GM12878 (cell line): ENCODE measurements around the gene PKP2. TPM values are rescaled to one million over a fixed set of nuclear protein-coding genes. Genes with fewer than 3 reads are reported as not detected.

Experiments used
- ATAC-seq: fragments of 200-7000 bp; cut with Tn5 transposase; 3 replicates; pipeline ENCODE4 v1.9.1; 2020; ENCODE audit warnings: mild to moderate bottlenecking, moderate library complexity
- BruUV-seq: library from RNA; stranded (reverse); fragments of 400-500 nt; replicated peaks from 2 replicates; lab custom pipeline; 2021; lab: Mats Ljungman, UMichigan
- CTCF ChIA-PET: fragments of 300-600 bp; sonication (Branson Sonifier 250); formaldehyde crosslinking; extraction: SDS; loops from one replicate; lab custom pipeline; 2021; ENCODE audit warnings: inconsistent platforms; lab: Yijun Ruan, JAX
- POLR2A ChIA-PET: fragments of 350-600 bp; formaldehyde crosslinking; extraction: SDS; loops from one replicate; lab custom pipeline; 2021; ENCODE audit warnings: inconsistent platforms; lab: Charles Lee
- RAD21 ChIA-PET: fragments of 300-600 bp; sonication (Branson Sonifier 250); formaldehyde crosslinking; loops from one replicate; lab custom pipeline; 2023; ENCODE audit warnings: antibody characterized with exemption; ENCODE audit not compliant: unreplicated experiment; lab: Charles Lee
- SMC1A ChIA-PET: fragments of 300-600 bp; sonication (Branson Sonifier 250); formaldehyde crosslinking; loops from one replicate; lab custom pipeline; 2023; ENCODE audit not compliant: unreplicated experiment, uncharacterized antibody; lab: Charles Lee
- DNase-seq: peaks from one replicate; pipeline ENCODE4 v3.0.0-alpha.2; 2011; ENCODE audit warnings: low read depth, low spot score
- FAIRE-seq: peaks from 3 replicates; lab custom pipeline; 2011; peaks lifted over from hg19 to GRCh38; lab: Jason Lieb, UNC
- H2AFZ ChIP-seq: 2 replicates; pipeline ENCODE4 v1.6.0; 2011; ENCODE audit warnings: low read depth, low read length, control low read depth; ENCODE audit not compliant: control insufficient read depth
- H3K27ac ChIP-seq: 2 replicates; pipeline ENCODE4 v1.5.1; 2011; ENCODE audit warnings: control low read depth; ENCODE audit not compliant: control insufficient read depth, insufficient read depth
- H3K27me3 ChIP-seq, 2 experiments: replicated peaks in 1 of 2; 2 replicates each; pipeline versions ENCODE4 v1.6.0 to v1.6.1; 2011; ENCODE audit warnings: low read length in 1 of 2; ENCODE audit not compliant: control insufficient read depth in 2 of 2, insufficient read depth in 2 of 2
- H3K36me3 ChIP-seq, 2 experiments: 2 replicates each; pipeline ENCODE4 v1.5.1; 2011; ENCODE audit warnings: low read length in 1 of 2; ENCODE audit not compliant: control insufficient read depth in 2 of 2, insufficient read depth in 2 of 2
- H3K4me1 ChIP-seq: 2 replicates; pipeline ENCODE4 v1.6.1; 2011; ENCODE audit warnings: mild to moderate bottlenecking, low read length, moderate library complexity, mixed read lengths; ENCODE audit not compliant: control insufficient read depth, insufficient read depth
- H3K4me2 ChIP-seq: 2 replicates; pipeline ENCODE4 v1.6.0; 2011; ENCODE audit warnings: control low read depth; ENCODE audit not compliant: control insufficient read depth, insufficient read depth
- H3K4me3 ChIP-seq: fragments of 200-600 bp; sonication (generic); 2 replicates; pipeline ENCODE4 v1.5.1; 2016
- H3K79me2 ChIP-seq: 2 replicates; pipeline ENCODE4 v1.6.0; 2011; ENCODE audit warnings: low read length; ENCODE audit not compliant: control insufficient read depth, insufficient read depth
- H3K9ac ChIP-seq: 2 replicates; pipeline ENCODE4 v1.8.0; 2011; ENCODE audit warnings: low read length, control low read depth, mixed read lengths; ENCODE audit not compliant: control insufficient read depth, insufficient read depth
- H3K9me3 ChIP-seq: replicated peaks from 3 replicates; pipeline ENCODE4 v1.5.1; 2011; ENCODE audit warnings: mild to moderate bottlenecking, low read length; ENCODE audit not compliant: control insufficient read depth, insufficient read depth
- H4K20me1 ChIP-seq: 2 replicates; pipeline ENCODE4 v1.6.0; 2011; ENCODE audit not compliant: control insufficient read depth, insufficient read depth
- BRCA1 ChIP-seq: IDR thresholded peaks from 2 replicates; pipeline ENCODE4 v1.6.1; 2011; ENCODE audit warnings: low read depth, low read length, improper control_type of control experiment
- KAT2A ChIP-seq: conservative IDR thresholded peaks from 2 replicates; pipeline ENCODE4 v1.6.1; 2011; ENCODE audit warnings: low read depth, low read length; ENCODE audit not compliant: control insufficient read depth
- KDM1A ChIP-seq: fragments of 200-600 bp; sonication (generic); IDR thresholded peaks from 2 replicates; pipeline ENCODE4 v1.6.1; 2016; ENCODE audit warnings: borderline replicate concordance
- MTA3 ChIP-seq: IDR thresholded peaks from 2 replicates; pipeline ENCODE4 v1.6.1; 2012; ENCODE audit warnings: low read length, inconsistent platforms, borderline replicate concordance
- SMARCA5 ChIP-seq: fragments of 450-650 bp; IDR thresholded peaks from 2 replicates; pipeline ENCODE4 v1.6.1; 2017; ENCODE audit warnings: mild to moderate bottlenecking
- SP1 ChIP-seq: IDR thresholded peaks from one replicate; pipeline ENCODE4 v1.6.1; 2011; ENCODE audit warnings: low read depth, low read length
- TCF7 ChIP-seq: IDR thresholded peaks from 2 replicates; pipeline ENCODE4 v1.6.1; 2014; ENCODE audit warnings: antibody characterized with exemption, borderline replicate concordance
- ZBED1 ChIP-seq: IDR thresholded peaks from 2 replicates; pipeline ENCODE4 v1.6.1; 2016; ENCODE audit warnings: borderline replicate concordance
- ZSCAN29 ChIP-seq: fragments of 450-650 bp; IDR thresholded peaks from 2 replicates; pipeline ENCODE4 v1.6.1; 2017; ENCODE audit warnings: mild to moderate bottlenecking, moderate library complexity
- in situ Hi-C: fragments of 300-500 bp; cut with MboI; formaldehyde crosslinking; loops from 9 replicates; pipeline ENCODE4 v1.14.3; 2018; ENCODE audit warnings: mixed read lengths
- intact Hi-C: fragments of 100-400 bp; cut with micrococcal nuclease; formaldehyde crosslinking; loops from one replicate; pipeline ENCODE4 v1.14.2; 2022; ENCODE audit not compliant: unreplicated experiment
- polyA plus RNA-seq, 11 experiments: library from polyadenylated mRNA; depleted of rRNA in 4 of 11; unstranded in 6 of 11; stranded (reverse) in 5 of 11; fragments of >200 nt; fragmentation: Nextera tagmentation in 4 of 11; fragmentation: Illumina TruSeq in 1 of 11; extraction: Ambion mirVana in 4 of 11; extraction: Trizol in 1 of 11; gene quantifications; 1 replicate in 1 of 11; 2 replicates in 10 of 11; pipeline versions ENCODE4 v1.2.1 to v1.2.3, GENCODE V29; 2011 to 2016; ENCODE audit warnings: inconsistent platforms in 2 of 11, missing spikeins in 2 of 11, low read depth in 1 of 11
- total RNA-seq, 4 experiments: library from RNA; depleted of rRNA in 3 of 4; stranded (reverse); fragments of >200 nt in 3 of 4; fragmentation: Illumina TruSeq in 1 of 4; extraction: Trizol in 1 of 4; gene quantifications; 2 replicates each; pipeline versions ENCODE4 v1.2.1 to v1.2.3, GENCODE V29; 2013 to 2021
- TF ChIP-seq, protein P1 (sequence below): fragments of 450-650 bp; IDR thresholded peaks from 2 replicates; pipeline ENCODE4 v1.6.1; 2014; ENCODE audit warnings: mild to moderate bottlenecking
- TF ChIP-seq, protein P2 (sequence below): fragments of 450-650 bp; IDR thresholded peaks from 2 replicates; pipeline ENCODE4 v1.6.1; 2017; ENCODE audit warnings: mild to moderate bottlenecking, moderate library complexity
- TF ChIP-seq, protein P3 (sequence below): fragments of 450-650 bp; IDR thresholded peaks from 2 replicates; pipeline ENCODE4 v1.6.1; 2018; ENCODE audit warnings: borderline replicate concordance, mild to moderate bottlenecking; ENCODE audit not compliant: partially characterized antibody
- TF ChIP-seq, protein P4 (sequence below): fragments of 450-650 bp; formaldehyde crosslinking; IDR thresholded peaks from 2 replicates; pipeline ENCODE4 v1.5.0; 2022; ENCODE audit warnings: mild to moderate bottlenecking, missing genetic modification characterization

Gene PKP2
- total and polyA plus RNA-seq, 10 of the 15 experiments (the other 5 are each of a cell fraction or from before 2014, with no cell fraction given), result 0.02 to 4.1 (median 0.07) TPM; not detected in 4

DNA sequence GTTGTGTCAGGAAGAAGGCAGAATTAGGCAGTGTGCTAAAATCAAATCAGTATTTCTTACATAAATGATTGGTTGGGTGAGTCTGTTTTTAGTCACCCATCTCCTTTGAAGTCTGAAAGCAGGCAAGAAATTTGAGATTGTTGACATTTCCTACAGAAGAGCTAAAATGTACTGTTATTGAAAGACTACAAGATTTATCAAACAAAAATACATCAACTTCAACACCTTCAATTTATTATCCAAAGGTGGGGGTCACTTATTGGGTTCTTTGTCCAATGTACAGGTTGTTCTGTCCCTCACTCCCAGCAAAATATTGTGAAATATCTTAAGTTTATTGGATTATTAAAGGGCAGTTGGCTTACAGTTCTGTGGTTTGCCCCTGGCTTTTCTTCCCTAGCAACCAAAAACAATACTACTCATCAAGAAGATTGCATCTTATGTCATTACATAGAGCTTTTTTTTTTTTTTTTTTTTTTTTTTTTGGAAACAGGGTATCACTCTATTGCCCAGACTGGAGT lies 20.6 kb upstream of the PKP2 start:
- Histone ChIP-seq H3K4me2 (no peak overlapping the region), H4K20me1 (no peaks in the 10 kb centered on the region), H3K27me3 (no peaks in the 10 kb centered on the region), H3K79me2 (no peaks in the 10 kb centered on the region), H2AFZ (no peak overlapping the region), H3K27ac (no peak overlapping the region), H3K4me1 (no peaks in the 10 kb centered on the region), H3K36me3 (no peaks in the 10 kb centered on the region), H3K9ac (no peak overlapping the region), H3K4me3 (no peak overlapping the region), H3K9me3 (no peaks in the 10 kb centered on the region)
- ChIA-PET RAD21 (no interaction called here), POLR2A (interaction anchor here (0.5 kb wide), 1 partner anchor 10 kb away, joined by 6 read pairs; no protein-coding TSS in a partner anchor), CTCF (interaction anchor here (1.2 to 6.7 kb wide), 3 partner anchors 10 to 161 kb away, joined by 3 to 85 read pairs (median 4); partner anchors contain the start of gene YARS2), SMC1A (interaction anchor here (7.2 kb wide), 1 partner anchor 161 kb away, joined by 61 read pairs; the partner anchor contains the start of gene YARS2)
- no peak for DNase-seq
- no peak for ATAC-seq
- FAIRE-seq, result no peak
- in situ Hi-C loops, result loop anchor here (25.0 kb wide), 1 partner anchor 1255 kb away; the partner anchor contains the start of gene ETFBKMT
- intact Hi-C loops, result loop anchor here (5.0 to 10.0 kb wide), 2 partner anchors 1098 to 1265 kb away; no protein-coding TSS in a partner anchor
- no TSS peak for BruUV-seq
- no peak for TF ChIP-seq SMARCA5
- no peak for TF ChIP-seq SP1
- no peak for TF ChIP-seq TCF7
- TF ChIP-seq, protein P1, sequence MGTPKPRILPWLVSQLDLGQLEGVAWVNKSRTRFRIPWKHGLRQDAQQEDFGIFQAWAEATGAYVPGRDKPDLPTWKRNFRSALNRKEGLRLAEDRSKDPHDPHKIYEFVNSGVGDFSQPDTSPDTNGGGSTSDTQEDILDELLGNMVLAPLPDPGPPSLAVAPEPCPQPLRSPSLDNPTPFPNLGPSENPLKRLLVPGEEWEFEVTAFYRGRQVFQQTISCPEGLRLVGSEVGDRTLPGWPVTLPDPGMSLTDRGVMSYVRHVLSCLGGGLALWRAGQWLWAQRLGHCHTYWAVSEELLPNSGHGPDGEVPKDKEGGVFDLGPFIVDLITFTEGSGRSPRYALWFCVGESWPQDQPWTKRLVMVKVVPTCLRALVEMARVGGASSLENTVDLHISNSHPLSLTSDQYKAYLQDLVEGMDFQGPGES, result no peak
- TF ChIP-seq, protein P2, sequence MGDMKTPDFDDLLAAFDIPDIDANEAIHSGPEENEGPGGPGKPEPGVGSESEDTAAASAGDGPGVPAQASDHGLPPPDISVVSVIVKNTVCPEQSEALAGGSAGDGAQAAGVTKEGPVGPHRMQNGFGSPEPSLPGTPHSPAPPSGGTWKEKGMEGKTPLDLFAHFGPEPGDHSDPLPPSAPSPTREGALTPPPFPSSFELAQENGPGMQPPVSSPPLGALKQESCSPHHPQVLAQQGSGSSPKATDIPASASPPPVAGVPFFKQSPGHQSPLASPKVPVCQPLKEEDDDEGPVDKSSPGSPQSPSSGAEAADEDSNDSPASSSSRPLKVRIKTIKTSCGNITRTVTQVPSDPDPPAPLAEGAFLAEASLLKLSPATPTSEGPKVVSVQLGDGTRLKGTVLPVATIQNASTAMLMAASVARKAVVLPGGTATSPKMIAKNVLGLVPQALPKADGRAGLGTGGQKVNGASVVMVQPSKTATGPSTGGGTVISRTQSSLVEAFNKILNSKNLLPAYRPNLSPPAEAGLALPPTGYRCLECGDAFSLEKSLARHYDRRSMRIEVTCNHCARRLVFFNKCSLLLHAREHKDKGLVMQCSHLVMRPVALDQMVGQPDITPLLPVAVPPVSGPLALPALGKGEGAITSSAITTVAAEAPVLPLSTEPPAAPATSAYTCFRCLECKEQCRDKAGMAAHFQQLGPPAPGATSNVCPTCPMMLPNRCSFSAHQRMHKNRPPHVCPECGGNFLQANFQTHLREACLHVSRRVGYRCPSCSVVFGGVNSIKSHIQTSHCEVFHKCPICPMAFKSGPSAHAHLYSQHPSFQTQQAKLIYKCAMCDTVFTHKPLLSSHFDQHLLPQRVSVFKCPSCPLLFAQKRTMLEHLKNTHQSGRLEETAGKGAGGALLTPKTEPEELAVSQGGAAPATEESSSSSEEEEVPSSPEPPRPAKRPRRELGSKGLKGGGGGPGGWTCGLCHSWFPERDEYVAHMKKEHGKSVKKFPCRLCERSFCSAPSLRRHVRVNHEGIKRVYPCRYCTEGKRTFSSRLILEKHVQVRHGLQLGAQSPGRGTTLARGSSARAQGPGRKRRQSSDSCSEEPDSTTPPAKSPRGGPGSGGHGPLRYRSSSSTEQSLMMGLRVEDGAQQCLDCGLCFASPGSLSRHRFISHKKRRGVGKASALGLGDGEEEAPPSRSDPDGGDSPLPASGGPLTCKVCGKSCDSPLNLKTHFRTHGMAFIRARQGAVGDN, result no peak
- TF ChIP-seq KDM1A, result no peak
- no peak for TF ChIP-seq ZBED1
- TF ChIP-seq ZSCAN29, result no peak
- TF ChIP-seq, protein P3, sequence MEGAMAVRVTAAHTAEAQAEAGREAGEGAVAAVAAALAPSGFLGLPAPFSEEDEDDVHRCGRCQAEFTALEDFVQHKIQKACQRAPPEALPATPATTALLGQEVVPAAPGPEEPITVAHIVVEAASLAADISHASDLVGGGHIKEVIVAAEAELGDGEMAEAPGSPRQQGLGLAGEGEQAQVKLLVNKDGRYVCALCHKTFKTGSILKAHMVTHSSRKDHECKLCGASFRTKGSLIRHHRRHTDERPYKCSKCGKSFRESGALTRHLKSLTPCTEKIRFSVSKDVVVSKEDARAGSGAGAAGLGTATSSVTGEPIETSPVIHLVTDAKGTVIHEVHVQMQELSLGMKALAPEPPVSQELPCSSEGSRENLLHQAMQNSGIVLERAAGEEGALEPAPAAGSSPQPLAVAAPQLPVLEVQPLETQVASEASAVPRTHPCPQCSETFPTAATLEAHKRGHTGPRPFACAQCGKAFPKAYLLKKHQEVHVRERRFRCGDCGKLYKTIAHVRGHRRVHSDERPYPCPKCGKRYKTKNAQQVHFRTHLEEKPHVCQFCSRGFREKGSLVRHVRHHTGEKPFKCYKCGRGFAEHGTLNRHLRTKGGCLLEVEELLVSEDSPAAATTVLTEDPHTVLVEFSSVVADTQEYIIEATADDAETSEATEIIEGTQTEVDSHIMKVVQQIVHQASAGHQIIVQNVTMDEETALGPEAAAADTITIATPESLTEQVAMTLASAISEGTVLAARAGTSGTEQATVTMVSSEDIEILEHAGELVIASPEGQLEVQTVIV, result no peak
- no peak for TF ChIP-seq KAT2A
- TF ChIP-seq, protein P4, sequence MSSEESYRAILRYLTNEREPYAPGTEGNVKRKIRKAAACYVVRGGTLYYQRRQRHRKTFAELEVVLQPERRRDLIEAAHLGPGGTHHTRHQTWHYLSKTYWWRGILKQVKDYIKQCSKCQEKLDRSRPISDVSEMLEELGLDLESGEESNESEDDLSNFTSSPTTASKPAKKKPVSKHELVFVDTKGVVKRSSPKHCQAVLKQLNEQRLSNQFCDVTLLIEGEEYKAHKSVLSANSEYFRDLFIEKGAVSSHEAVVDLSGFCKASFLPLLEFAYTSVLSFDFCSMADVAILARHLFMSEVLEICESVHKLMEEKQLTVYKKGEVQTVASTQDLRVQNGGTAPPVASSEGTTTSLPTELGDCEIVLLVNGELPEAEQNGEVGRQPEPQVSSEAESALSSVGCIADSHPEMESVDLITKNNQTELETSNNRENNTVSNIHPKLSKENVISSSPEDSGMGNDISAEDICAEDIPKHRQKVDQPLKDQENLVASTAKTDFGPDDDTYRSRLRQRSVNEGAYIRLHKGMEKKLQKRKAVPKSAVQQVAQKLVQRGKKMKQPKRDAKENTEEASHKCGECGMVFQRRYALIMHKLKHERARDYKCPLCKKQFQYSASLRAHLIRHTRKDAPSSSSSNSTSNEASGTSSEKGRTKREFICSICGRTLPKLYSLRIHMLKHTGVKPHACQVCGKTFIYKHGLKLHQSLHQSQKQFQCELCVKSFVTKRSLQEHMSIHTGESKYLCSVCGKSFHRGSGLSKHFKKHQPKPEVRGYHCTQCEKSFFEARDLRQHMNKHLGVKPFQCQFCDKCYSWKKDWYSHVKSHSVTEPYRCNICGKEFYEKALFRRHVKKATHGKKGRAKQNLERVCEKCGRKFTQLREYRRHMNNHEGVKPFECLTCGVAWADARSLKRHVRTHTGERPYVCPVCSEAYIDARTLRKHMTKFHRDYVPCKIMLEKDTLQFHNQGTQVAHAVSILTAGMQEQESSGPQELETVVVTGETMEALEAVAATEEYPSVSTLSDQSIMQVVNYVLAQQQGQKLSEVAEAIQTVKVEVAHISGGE (CRISPR knock-in tag), result no peak
- TF ChIP-seq BRCA1, result no peak
- no peak for TF ChIP-seq MTA3
